HEK293T (cell line): ENCODE results near the gene RPRD1A.

Experiments used
- CTCF ChIA-PET: fragments of 350-600 bp; formaldehyde crosslinking; extraction: SDS; loops from one replicate; lab custom pipeline; 2021; ENCODE audit warnings: antibody characterized with exemption, inconsistent platforms; lab: Yijun Ruan, JAX
- POLR2A ChIA-PET: fragments of 350-600 bp; formaldehyde crosslinking; extraction: SDS; loops from one replicate; lab custom pipeline; 2020; ENCODE audit warnings: antibody characterized with exemption, inconsistent platforms; lab: Yijun Ruan, JAX
- DNase-seq: peaks from one replicate; pipeline ENCODE4 v3.0.0; 2012; ENCODE audit warnings: mixed read lengths; ENCODE audit errors: extremely low spot score
- ARNT ChIP-seq: fragments of 450-650 bp; IDR thresholded peaks from 2 replicates; pipeline ENCODE4 v1.6.1; 2017; ENCODE audit warnings: mild to moderate bottlenecking
- BHLHE40 ChIP-seq: fragments of 450-650 bp; IDR thresholded peaks from 2 replicates; pipeline ENCODE4 v1.6.1; 2016; ENCODE audit warnings: mild to moderate bottlenecking, moderate library complexity, borderline replicate concordance
- CTBP1 ChIP-seq: fragments of 450-650 bp; IDR thresholded peaks from 2 replicates; pipeline ENCODE4 v1.6.1; 2016; ENCODE audit warnings: borderline replicate concordance
- ELF4 ChIP-seq: fragments of 450-650 bp; IDR thresholded peaks from 2 replicates; pipeline ENCODE4 v1.6.1; 2017; ENCODE audit warnings: antibody characterized with exemption
- FOXA1 ChIP-seq: fragments of 450-650 bp; IDR thresholded peaks from 2 replicates; pipeline ENCODE4 v1.6.1; 2016; ENCODE audit warnings: mild to moderate bottlenecking
- FOXK2 ChIP-seq: fragments of 450-650 bp; IDR thresholded peaks from 2 replicates; pipeline ENCODE4 v1.6.1; 2016; ENCODE audit warnings: mild to moderate bottlenecking
- FOXM1 ChIP-seq: fragments of 450-650 bp; IDR thresholded peaks from 2 replicates; pipeline ENCODE4 v1.6.1; 2017; ENCODE audit warnings: mild to moderate bottlenecking, borderline replicate concordance
- HDGF ChIP-seq: fragments of 450-650 bp; IDR thresholded peaks from 2 replicates; pipeline ENCODE4 v1.6.1; 2017; ENCODE audit warnings: antibody characterized with exemption, borderline replicate concordance
- L3MBTL2 ChIP-seq: fragments of 450-650 bp; conservative IDR thresholded peaks from 2 replicates; pipeline ENCODE4 v1.6.1; 2016; ENCODE audit warnings: mild to moderate bottlenecking
- LEF1 ChIP-seq: fragments of 450-650 bp; IDR thresholded peaks from 2 replicates; pipeline ENCODE4 v1.6.1; 2017; ENCODE audit warnings: mild to moderate bottlenecking, borderline replicate concordance
- NFRKB ChIP-seq: fragments of 450-650 bp; IDR thresholded peaks from 2 replicates; pipeline ENCODE4 v1.6.1; 2016; ENCODE audit warnings: mild to moderate bottlenecking, moderate library complexity
- PKNOX1 ChIP-seq: fragments of 450-650 bp; IDR thresholded peaks from 2 replicates; pipeline ENCODE4 v1.6.1; 2016
- SP1 ChIP-seq: fragments of 450-650 bp; IDR thresholded peaks from 2 replicates; pipeline ENCODE4 v1.6.1; 2017
- SUZ12 ChIP-seq: fragments of 450-650 bp; IDR thresholded peaks from 2 replicates; pipeline ENCODE4 v1.6.1; 2016; ENCODE audit warnings: mild to moderate bottlenecking
- TARDBP ChIP-seq: fragments of 450-650 bp; IDR thresholded peaks from 2 replicates; pipeline ENCODE4 v1.6.1; 2016
- ZNF384 ChIP-seq: fragments of 450-650 bp; IDR thresholded peaks from 2 replicates; pipeline ENCODE4 v1.6.1; 2016

The RPRD1A gene

DNA sequence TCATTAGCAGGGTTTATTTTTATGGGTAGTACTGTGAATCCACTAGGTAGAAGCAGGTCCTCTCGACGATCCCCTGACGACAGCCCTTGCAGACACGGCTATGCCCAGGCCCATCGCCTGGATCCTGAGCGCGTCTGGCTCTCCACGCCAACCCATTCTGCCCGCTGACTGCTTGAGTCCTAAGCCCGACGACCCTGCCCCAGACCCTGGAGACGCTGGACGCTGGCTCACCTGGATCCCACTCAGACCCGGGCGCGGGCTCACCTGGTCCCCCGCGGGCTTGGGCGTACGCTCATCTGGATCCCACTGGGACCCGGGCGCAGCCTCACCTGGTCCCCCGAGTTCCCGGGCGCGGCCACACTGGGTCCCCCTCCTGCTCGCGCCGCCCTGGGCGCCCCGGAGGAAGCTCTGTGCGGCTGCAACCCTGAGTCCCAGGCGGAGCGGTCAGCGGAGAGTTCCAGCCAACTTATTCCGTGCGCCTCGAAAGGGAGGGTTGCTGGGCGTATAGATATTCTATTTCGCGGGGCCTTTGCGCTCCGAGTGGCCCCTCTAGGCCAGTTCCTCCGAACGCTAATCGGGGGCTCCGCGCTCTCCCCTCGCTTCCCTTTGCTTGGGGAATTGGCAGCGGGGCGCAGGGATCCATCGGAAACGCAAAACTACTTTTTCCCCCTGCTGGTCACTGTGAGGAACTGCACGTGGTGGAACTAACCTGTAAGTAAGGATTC is 117.3 kb downstream of the RPRD1A start:
- POLR2A ChIA-PET, result interaction anchor here (0.5 to 1.8 kb wide), 5 partner anchors 8 to 569 kb away, joined by 3 to 10 read pairs (median 3); partner anchors contain the start of gene RMP24
- peak; percentile 91 for DNase-seq
- CTCF ChIA-PET, result interaction anchor here (0.5 to 2.6 kb wide), 24 partner anchors 9 to 564 kb away, joined by 3 to 21 read pairs (median 3); partner anchors contain the start of gene RMP24
- TF ChIP-seq LEF1 (no peak), FOXA1 (no peak), TARDBP (no peak), ELF4 (no peak), HDGF (no peak), SP1 (no peak), PKNOX1 (no peak), FOXK2 (no peak), NFRKB (no peak), SUZ12 (no peak), CTBP1 (no peak), FOXM1 (no peak)

DNA sequence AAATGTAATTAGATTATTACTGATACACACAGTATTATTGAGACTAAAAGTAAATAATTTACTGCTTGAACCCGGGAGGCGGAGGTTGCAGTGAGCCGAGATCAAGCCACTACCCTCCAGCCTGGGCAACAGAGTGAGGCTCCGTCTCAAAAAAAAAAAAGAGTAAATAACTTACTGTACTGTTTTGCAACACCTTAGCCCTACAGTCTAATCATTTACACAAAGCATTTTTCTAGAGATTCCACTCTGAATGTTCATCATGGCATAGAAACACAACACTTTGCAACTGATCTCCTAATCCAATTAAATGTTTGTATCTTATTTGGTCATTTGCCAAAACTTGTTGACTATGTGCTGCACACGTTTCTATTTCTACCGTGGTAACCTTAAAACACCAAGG is 118.3 kb downstream of the RPRD1A start:
- DNase-seq, result no peak
- CTCF ChIA-PET, result interaction anchor here (0.6 to 2.6 kb wide), 3 partner anchors 8 to 459 kb away, joined by 7 to 21 read pairs (median 15); no protein-coding TSS in a partner anchor
- TF ChIP-seq PKNOX1, result no peak
- TF ChIP-seq SP1, result no peak
- no peak for TF ChIP-seq TARDBP
- no peak for TF ChIP-seq L3MBTL2
- no peak for TF ChIP-seq ARNT
- no peak for TF ChIP-seq FOXK2
- TF ChIP-seq SUZ12, result no peak
- TF ChIP-seq FOXM1, result no peak
- TF ChIP-seq NFRKB, result no peak
- TF ChIP-seq CTBP1, result no peak
- no peak for TF ChIP-seq LEF1
- no peak for TF ChIP-seq FOXA1
- TF ChIP-seq ZNF384, result no peak
- TF ChIP-seq BHLHE40, result no peak
- no peak for TF ChIP-seq HDGF
- POLR2A ChIA-PET, result no interaction called here

- DNase-seq, result no peak
- CTCF ChIA-PET, result interaction anchor here (1.4 kb wide), 1 partner anchor 10 kb away, joined by 8 read pairs; no protein-coding TSS in a partner anchor
- POLR2A ChIA-PET, result no interaction called here
- no peak for TF ChIP-seq FOXA1
- no peak for TF ChIP-seq ZNF384
Observed at GRCh38 chr18:35948080-35948479, 119.3 kb downstream of the RPRD1A start.

DNA sequence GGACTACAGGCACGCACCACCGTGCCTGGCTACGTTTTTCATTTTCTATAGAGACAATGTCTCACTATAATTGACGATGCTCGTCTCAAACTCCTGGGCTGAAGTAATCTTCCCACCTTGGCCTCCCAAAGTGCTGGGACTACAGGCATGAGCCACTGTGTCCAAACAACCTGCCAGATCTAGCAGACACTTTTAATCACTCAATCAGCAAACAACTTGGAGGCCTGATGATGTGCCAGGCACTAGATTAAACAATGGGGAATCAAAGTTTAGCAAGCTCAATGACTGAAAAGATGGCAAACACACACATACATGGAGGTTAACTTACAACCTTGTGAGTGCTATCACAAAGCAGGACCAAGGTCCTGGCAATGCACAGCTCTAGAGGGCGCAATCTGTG is 124.7 kb downstream of the RPRD1A start:
- no peak for DNase-seq
- CTCF ChIA-PET, result interaction anchor here (2.7 kb wide), 1 partner anchor 8 kb away, joined by 15 read pairs; no protein-coding TSS in a partner anchor
- no peak for TF ChIP-seq ELF4
- no peak for TF ChIP-seq PKNOX1
- no peak for TF ChIP-seq SUZ12
- no peak for TF ChIP-seq NFRKB
- TF ChIP-seq FOXK2, result no peak
- TF ChIP-seq ARNT, result no peak
- POLR2A ChIA-PET, result no interaction called here

DNA sequence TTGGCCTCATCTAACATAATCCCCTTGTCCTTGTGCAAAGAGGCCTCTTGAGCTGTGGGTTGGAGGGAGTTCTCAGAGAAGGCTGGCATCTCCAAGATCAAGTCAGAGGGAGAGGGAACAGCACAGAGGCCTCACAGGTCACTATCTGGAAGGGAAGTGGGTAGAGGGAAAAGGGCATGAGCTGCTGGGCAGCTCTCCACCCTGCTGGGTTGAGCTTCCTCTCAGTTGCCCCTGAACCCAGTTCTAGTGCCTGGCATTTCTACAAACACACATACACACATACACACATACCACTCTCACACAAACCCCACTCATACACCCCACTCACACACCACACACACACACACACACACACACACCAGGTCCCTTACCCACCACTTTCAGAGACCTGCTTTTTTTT is 125.2 kb downstream of the RPRD1A start:
- CTCF ChIA-PET, result interaction anchor here (0.6 to 2.7 kb wide), 3 partner anchors 8 to 291 kb away, joined by 3 to 15 read pairs (median 4); no protein-coding TSS in a partner anchor
- POLR2A ChIA-PET, result interaction anchor here (0.7 kb wide), 1 partner anchor 9 kb away, joined by 3 read pairs; no protein-coding TSS in a partner anchor
- DNase-seq, result no peak
- TF ChIP-seq FOXA1 (no peak), ZNF384 (no peak), PKNOX1 (no peak), SUZ12 (no peak), FOXM1 (no peak), ELF4 (no peak), ARNT (no peak), L3MBTL2 (no peak), NFRKB (no peak), CTBP1 (no peak), TARDBP (no peak)
